Immature natural killer cell (primary cell): ENCODE data around the gene LIF. TPM values are rescaled to one million over a fixed set of nuclear protein-coding genes. Genes with fewer than 3 reads are reported as not detected.

Experiments used
- DNase-seq, 3 donors: peaks; one replicate each; pipeline ENCODE4 v3.0.0; 2022; ENCODE audit warnings: mixed read lengths in 1 of 3
- H3K27ac Mint-ChIP-seq, 6 donors: one replicate each; pipeline ENCODE4 v1.8.0; 2020; ENCODE audit warnings: mixed read lengths in 6 of 6, mild to moderate bottlenecking in 5 of 6, inconsistent platforms in 4 of 6, moderate library complexity in 3 of 6
- H3K27me3 Mint-ChIP-seq, 3 donors: one replicate each; pipeline ENCODE4 v1.8.0; 2020 to 2021; ENCODE audit warnings: low read depth in 3 of 3, mild to moderate bottlenecking in 3 of 3, mixed read lengths in 3 of 3, moderate library complexity in 3 of 3, inconsistent platforms in 1 of 3
- H3K36me3 Mint-ChIP-seq, 3 donors: one replicate each; pipeline ENCODE4 v1.8.0; 2020; ENCODE audit warnings: mixed read lengths in 3 of 3, inconsistent platforms in 2 of 3, mild to moderate bottlenecking in 2 of 3
- H3K4me1 Mint-ChIP-seq, 2 donors: one replicate each; pipeline ENCODE4 v1.8.0; 2020; ENCODE audit warnings: inconsistent platforms in 2 of 2, mild to moderate bottlenecking in 2 of 2, mixed read lengths in 2 of 2, moderate library complexity in 1 of 2
- H3K4me3 Mint-ChIP-seq, 5 donors: one replicate each; pipeline ENCODE4 v1.8.0; 2020; ENCODE audit warnings: mild to moderate bottlenecking in 5 of 5, mixed read lengths in 5 of 5, inconsistent platforms in 3 of 5, moderate library complexity in 3 of 5
- H3K9me3 Mint-ChIP-seq, 6 donors: one replicate each; pipeline ENCODE4 v1.8.0; 2020; ENCODE audit warnings: mild to moderate bottlenecking in 6 of 6, mixed read lengths in 6 of 6, inconsistent platforms in 4 of 6, moderate library complexity in 3 of 6
- polyA plus RNA-seq, 3 donors: library from polyadenylated mRNA; unstranded; fragments of 300-500 nt; fragmentation: Illumina TruSeq; gene quantifications; one replicate each; pipeline ENCODE4 v1.2.3, GENCODE V29; 2021

LIF gene
- polyA plus RNA-seq, 3 donors from 2014 or later, result 0.29 to 1.0 TPM; not detected in 1

DNA sequence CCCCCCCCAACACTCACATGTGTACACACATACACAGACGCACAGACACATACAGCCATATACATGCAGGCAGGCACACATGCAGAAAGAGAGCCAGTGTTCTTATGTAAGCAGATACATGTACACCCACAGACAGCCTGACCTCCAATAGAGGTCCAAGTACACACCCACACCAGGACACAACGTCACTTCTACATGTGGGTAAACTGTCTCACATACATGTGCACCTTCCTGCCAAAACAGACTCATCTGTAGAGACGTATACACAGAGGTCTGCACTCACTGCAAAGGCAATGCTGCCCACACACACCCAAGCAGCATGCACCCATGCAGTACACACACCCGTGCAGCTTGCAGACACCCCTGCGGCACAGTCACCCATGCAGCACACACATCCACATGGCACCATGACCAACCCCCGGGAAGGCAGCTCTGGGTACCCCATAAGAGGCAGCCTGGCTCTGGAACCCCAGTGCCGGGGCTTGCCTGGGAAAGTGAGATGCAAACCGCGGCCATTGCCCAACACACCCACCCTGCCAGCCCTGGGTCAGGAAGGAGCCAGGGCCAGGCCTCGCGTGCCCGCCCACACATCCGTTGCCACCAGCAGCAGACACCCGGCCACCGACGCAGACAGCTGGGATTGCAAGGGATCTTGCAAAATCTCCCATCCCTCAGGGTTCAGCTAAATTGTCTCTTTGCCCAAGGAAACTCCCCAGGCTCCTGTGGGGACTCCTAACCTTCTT, 32.7 kb upstream of the LIF start:
- Mint-ChIP-seq H3K36me3 (no peaks in the 10 kb centered on the region), H3K27me3 (peaks cover 0 to 2% (median 1%) of the 10 kb centered on the region in 3 donors), H3K27ac (no peak overlapping the region), H3K9me3 (no peaks in the 10 kb centered on the region), H3K4me1 (peaks cover 15 to 28% of the 10 kb centered on the region in 2 donors), H3K4me3 (no peak overlapping the region)
- no peak for DNase-seq

DNA sequence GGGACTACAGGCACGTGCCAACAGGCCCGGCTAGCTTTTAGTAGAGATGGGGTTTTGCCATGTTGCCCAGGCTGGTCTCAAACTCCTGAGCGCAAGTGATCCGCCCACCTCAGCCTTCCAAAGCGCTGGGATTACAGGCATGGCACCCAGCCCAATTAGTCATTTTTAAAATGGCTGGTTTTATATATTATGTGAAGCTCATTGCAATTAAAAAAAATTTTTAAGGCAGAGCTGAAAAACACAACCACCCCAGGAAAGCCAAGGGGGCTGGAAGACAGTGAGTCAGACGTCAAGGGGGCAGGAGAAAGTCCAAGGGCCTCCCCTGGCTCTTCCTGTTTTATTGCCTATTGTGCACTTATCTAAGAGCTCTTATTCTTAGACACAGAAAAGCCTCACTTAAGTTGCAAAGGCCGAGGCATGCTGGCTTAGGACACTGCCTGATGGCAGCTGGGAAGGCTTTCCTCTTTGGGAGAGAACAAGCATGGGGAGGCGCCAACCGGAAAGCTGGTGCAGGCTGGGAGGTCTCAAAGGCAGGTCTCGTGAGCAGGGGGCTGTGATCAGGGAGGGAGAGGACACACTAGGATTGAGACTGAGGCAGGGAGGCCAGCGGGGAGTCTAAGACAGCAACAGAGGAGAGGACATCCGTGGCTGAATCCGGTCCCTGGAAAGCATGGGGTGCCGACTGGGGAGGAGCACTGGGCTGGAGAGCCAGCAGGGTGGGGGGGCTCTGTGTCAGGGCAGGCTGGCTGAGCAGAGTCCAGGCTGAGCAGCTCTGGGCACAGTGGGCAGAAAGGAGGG, 31.2 kb upstream of the LIF start:
- H3K9me3 Mint-ChIP-seq, result no peaks in the 10 kb centered on the region
- H3K27ac Mint-ChIP-seq, result no peak overlapping the region
- H3K36me3 Mint-ChIP-seq, result no peaks in the 10 kb centered on the region
- no peak overlapping the region for H3K4me3 Mint-ChIP-seq
- DNase-seq, result no peak
- peaks cover 0 to 2% (median 1%) of the 10 kb centered on the region in 3 donors for H3K27me3 Mint-ChIP-seq
- H3K4me1 Mint-ChIP-seq, result peaks cover 15 to 28% of the 10 kb centered on the region in 2 donors

DNA sequence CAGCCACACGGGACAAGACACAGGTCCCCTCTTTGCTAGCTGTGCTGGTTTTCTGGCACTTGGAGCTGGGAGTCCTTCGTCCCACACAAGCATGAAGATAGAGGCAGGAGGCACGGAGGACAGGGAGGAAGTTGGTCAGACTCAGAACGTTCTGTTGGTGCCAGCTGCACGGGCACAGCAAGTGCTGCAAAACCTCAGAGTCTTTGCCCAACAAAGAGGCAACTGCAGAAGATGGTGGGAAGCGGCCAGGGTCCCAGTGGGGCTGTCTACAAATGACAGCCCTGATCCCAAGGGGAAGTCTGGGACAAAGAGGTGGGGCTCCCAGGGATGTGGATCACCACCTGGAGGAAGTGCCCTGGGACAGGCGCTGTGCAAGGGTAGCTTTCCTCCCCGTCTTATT, 29.5 kb upstream of the LIF start:
- H3K9me3 Mint-ChIP-seq, result no peaks in the 10 kb centered on the region
- peaks cover 15 to 28% of the 10 kb centered on the region in 2 donors for H3K4me1 Mint-ChIP-seq
- peak overlapping the region in 1 of 6 donors; percentile 58 for H3K27ac Mint-ChIP-seq
- H3K36me3 Mint-ChIP-seq, result no peaks in the 10 kb centered on the region
- H3K27me3 Mint-ChIP-seq, result peaks cover 0 to 2% (median 1%) of the 10 kb centered on the region in 3 donors
- DNase-seq, result no peak
- H3K4me3 Mint-ChIP-seq, result peak overlapping the region in 1 of 5 donors; percentile 17

DNA sequence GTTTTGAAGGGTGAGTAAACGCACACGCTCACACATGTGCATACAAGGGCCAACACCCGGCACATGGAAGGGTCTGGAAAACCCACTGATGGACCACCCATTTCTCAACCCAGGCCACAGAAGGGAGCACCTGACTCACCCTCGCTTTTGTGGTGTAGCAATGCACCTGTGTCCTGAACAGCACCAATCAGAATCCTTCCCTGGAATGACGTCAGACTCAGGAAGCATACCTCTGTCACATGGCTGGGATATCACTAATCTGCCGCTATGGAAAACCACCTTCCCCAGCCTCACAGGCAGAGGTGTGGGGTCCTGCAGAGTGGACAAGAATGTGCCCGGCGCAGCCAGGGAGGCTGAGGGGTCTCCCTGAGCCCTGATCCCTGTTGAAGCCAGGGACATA, 29.1 kb upstream of the LIF start:
- Mint-ChIP-seq H3K27me3 (peaks cover 0 to 2% (median 1%) of the 10 kb centered on the region in 3 donors), H3K9me3 (no peaks in the 10 kb centered on the region), H3K36me3 (peaks cover 0 to 1% (median 0%) of the 10 kb centered on the region in 3 donors), H3K4me3 (peak overlapping the region in 1 of 5 donors; percentile 17), H3K4me1 (peaks cover 15 to 28% of the 10 kb centered on the region in 2 donors), H3K27ac (peak overlapping the region in 1 of 6 donors; percentile 58)
- DNase-seq, result no peak

DNA sequence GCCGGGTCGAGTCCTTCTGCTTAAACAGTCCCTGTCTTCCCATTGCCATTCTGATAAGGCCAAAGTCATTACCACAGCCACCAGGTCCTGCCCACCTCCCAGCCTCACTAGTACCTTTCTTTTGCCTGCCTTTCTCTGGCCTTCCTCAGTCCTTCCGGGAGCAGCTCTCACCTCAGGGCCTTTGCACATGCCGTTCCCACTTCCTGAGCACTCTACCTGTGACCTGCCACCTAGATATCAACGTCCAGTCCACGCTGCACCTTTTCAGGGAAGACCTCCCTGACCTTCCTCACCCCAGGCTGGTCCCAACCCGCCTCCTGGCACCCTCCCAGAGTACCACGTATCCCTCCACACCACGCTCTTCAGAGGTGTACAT, 27.9 kb upstream of the LIF start:
- H3K4me3 Mint-ChIP-seq, result no peak overlapping the region
- peaks cover 0 to 3% (median 0%) of the 10 kb centered on the region in 3 donors for H3K36me3 Mint-ChIP-seq
- peaks cover 0 to 2% (median 1%) of the 10 kb centered on the region in 3 donors for H3K27me3 Mint-ChIP-seq
- no peaks in the 10 kb centered on the region for H3K9me3 Mint-ChIP-seq
- peaks cover 11 to 23% of the 10 kb centered on the region in 2 donors for H3K4me1 Mint-ChIP-seq
- peak overlapping the region in 1 of 6 donors; percentile 56 for H3K27ac Mint-ChIP-seq
- DNase-seq, result no peak

DNA sequence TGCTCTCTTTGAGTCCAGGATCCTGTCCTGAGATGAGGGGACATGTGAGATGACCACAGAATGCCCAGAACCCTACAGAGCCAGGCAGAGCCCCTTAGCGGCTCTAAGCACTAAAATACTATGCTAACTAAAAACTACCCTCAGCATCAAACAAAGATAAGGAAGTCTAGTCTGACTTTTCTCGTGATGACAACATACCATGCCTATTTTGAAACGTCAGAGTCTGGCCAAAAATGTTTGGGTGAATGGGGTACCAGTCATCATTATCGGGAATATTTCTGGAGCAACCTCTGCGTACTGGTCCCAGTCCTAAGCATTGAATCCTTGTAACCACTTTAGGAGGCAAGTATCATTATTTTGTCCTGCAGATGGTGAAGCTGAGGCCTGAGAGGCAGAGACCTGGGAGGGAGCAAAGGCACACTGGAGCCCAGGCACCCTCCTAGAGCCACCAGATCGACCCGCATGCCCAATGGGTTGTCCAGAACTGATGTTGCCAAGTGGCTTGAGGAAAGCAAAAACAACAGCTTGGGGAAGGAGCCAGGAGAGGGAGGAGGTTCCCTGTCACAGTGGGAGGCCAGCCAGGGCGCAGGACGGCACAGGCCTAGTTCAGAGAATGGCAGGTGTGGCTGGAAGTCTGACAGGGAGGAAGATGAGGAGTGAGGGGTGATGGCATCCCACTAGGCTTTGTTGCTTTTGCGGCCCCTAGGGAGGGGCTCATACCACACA, 27.3 kb upstream of the LIF start:
- DNase-seq, result no peak
- Mint-ChIP-seq H3K9me3 (no peaks in the 10 kb centered on the region), H3K27me3 (peaks cover 0 to 2% (median 1%) of the 10 kb centered on the region in 3 donors), H3K27ac (peak overlapping the region in 1 of 6 donors; percentile 45), H3K4me3 (no peak overlapping the region), H3K4me1 (peaks cover 9 to 23% of the 10 kb centered on the region in 2 donors), H3K36me3 (peaks cover 0 to 3% (median 0%) of the 10 kb centered on the region in 3 donors)

DNA sequence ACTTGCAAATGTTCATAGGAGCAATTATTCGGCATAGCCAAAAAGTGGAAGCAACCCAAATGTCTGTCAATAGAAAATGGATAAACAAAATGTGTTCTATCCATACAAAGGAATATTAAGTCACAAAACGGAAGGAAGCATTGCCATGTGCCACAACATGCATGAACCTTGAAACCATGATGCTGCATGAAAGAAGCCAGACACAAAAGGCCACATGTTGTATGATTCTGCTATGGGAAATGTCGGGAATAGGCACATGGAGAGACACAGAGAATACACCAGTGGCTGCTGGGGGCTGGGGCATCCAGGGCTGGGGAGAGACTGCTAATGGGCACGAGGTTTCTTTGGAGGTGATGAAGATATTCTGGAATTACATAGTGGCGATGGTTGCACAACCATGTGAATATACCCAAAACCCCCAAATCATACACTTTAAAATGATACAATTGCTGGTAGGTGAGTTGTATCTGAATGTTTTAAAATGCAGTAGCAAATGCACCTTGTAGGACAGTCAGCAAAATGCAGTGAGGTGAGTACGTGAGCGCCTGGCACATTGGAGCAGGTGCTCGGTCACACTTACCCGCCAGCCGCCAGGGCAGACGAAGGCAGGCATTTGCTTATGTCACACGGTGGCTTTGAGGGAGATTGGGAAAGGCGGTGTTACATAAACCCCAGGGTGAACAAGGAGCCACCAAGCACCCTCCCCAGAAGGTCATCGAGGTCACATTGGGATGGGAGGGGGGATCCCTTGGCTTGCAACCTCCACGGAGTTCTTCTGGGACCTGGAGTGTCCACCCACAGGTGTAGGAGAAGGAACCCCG, 26.4 kb upstream of the LIF start:
- peaks cover 17 to 32% of the 10 kb centered on the region in 2 donors for H3K4me1 Mint-ChIP-seq
- peaks cover 1 to 2% (median 2%) of the 10 kb centered on the region in 3 donors for H3K27me3 Mint-ChIP-seq
- DNase-seq, result no peak
- no peaks in the 10 kb centered on the region for H3K9me3 Mint-ChIP-seq
- H3K36me3 Mint-ChIP-seq, result peaks cover 0 to 3% (median 0%) of the 10 kb centered on the region in 3 donors
- H3K4me3 Mint-ChIP-seq, result no peak overlapping the region
- H3K27ac Mint-ChIP-seq, result peak overlapping the region in 5 of 6 donors; percentile 9 to 46 (median 27)

DNA sequence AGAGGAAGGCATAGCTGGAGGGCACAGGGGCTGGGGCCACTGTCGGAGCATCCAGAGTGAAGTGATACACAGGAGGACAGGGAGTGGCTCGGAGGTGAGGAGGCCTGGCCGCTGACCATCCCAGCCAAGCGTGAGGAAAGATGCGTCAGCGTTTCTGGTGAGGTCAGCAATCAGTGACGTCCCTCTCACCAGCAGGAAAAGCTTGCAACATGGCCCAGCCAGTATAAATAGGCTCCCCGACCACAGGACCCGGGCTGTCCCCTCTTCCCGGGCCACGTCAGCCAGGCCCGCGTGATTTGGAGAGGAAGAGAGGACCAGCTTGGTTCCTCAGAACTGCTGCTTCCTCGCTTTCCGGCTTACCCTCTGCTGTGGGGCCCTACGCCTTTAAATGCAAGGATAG, 24.3 kb upstream of the LIF start:
- Mint-ChIP-seq H3K36me3 (peaks cover 0 to 3% (median 0%) of the 10 kb centered on the region in 3 donors), H3K27me3 (peaks cover 9 to 14% (median 11%) of the 10 kb centered on the region in 3 donors), H3K4me3 (no peak overlapping the region), H3K27ac (peak overlapping the region in 2 of 6 donors; percentile 46 to 48), H3K9me3 (no peaks in the 10 kb centered on the region), H3K4me1 (peaks cover 30 to 43% of the 10 kb centered on the region in 2 donors)
- no peak for DNase-seq

DNA sequence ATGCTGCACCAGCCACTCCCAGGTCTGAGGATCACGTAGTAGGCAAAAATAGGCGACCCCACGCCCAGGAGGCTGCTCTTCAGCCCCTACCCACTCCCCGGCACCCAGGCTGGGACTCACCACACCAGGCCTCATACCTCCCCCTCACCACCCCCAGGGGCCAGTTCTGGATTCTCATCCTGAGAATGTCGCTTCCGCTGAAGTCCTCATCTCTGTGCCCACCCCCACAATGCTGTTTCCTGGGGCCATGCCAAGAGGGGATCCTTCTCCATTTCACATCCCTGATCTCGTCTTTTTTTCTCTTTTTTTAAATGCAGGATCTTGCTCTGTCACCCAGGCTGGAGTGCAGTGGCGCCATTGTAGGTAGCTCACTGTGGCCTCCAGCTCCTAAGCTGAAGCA, 21.8 kb upstream of the LIF start:
- peak overlapping the region; percentile 49 to 93 (median 66) for H3K4me3 Mint-ChIP-seq
- peak overlapping the region; percentile 96 to 100 (median 99) for H3K27ac Mint-ChIP-seq
- no peaks in the 10 kb centered on the region for H3K9me3 Mint-ChIP-seq
- peaks cover 0 to 3% (median 1%) of the 10 kb centered on the region in 3 donors for H3K36me3 Mint-ChIP-seq
- peaks cover 41 to 45% of the 10 kb centered on the region in 2 donors for H3K4me1 Mint-ChIP-seq
- H3K27me3 Mint-ChIP-seq, result peaks cover 9 to 14% (median 12%) of the 10 kb centered on the region in 3 donors
- no peak for DNase-seq

DNA sequence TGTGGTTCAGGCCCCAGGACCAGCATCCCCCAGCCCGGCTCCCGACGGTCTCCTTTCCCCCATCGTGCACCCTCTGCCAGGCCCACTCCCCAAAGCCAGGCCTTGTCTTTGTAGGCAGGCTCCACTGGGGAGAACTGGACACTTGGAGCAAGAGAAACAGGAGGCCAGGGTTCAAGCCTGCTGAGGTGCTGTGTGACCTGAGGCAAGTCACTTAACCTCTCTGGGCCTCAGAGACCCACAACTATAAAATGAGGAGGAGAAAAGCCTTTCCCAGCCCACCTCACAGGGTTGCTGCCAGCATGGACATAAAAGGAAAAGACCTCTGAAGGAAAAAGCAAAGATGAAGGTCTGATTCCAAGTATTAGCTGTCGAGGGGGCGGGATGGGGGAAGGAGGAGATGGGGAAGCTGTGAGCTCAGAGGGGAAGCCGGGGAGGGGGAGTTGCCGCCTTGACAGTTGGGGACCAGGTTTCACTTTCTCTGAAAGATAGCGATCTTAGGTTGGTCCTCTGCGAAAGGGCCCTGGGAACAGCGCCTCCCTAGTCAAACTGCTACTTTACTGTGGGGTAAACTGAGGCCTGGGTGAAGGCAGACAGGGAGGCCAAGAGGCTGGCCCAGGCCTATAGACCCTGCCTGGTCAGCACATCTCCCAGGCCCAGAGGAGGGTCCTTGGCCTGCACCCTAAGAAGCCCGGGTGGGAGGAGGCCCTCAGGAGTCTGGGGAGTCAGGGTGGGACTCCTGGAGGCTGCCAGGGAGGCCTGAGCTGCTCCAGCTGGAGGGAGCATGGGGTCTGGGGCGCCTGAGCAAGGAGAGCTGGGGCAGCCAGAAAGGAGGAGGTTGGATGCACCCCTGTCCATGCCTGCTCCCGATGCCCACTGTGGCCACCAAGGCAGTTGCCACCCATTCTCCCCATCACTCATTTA, 21.1 kb upstream of the LIF start:
- Mint-ChIP-seq H3K9me3 (no peaks in the 10 kb centered on the region), H3K4me1 (peaks cover 47 to 52% of the 10 kb centered on the region in 2 donors), H3K36me3 (peaks cover 0 to 3% (median 3%) of the 10 kb centered on the region in 3 donors), H3K27me3 (peaks cover 9 to 14% (median 12%) of the 10 kb centered on the region in 3 donors), H3K4me3 (peak overlapping the region; percentile 92 to 95 (median 93)), H3K27ac (peak overlapping the region; percentile 96 to 100 (median 99))
- peak; percentile 54 to 63 (median 56) for DNase-seq

DNA sequence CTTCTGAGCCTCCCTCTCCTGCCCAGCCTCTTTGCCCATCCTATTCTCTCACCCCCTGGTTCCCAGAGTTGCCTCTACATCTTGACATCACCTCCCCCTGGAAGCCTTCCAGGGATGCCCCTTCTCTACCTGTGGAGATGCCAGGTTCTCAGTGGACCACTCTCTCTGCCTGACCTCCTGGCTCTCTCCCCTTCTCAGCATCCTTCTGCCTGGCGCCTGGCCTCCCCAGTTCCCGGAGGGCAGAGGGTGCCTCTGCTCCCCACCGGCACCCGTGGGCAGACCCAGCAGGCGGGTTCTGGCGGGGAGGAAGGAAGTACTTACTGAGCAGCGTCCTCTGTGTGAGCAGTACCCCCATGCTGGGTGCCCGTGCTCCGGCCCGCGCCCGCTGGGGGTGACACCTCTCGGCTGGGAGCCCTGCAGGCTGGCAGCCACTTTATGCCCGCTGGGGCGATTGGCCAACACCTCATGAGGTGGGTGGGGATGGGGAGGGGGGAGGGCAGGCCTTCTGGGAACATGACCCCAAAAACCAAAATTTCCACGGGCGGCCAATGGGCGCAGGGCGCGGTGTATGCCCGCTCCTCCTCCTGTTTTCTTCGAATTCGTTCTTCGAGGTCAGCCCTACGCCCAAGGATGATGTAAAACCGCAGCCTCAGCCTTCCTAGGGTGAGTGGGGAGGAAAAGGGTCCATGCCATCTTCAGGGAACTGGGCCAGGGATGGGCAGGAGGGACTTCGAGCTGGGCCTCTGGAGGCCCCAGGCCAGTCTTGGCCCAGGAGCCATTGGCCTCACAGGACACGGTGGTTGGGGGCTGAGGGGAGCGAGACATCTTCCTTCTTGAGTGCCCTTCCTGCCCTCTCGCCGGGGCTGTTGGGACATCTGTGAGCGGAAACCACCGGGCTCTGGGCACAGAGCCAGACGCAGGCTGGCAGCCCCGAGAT, 20.2 kb upstream of the LIF start, which contains the start of gene OSM:
TSS of gene OSM (minus strand) at position 407 of the 937 bp plus-strand sequence. CDS start at position 355, 52 bp downstream.
- peaks cover 9 to 14% (median 12%) of the 10 kb centered on the region in 3 donors for H3K27me3 Mint-ChIP-seq
- peak within 1 kb of the TSS; percentile 92 to 95 (median 93) for H3K4me3 Mint-ChIP-seq
- peaks cover 0 to 3% (median 3%) of the 10 kb centered on the region in 3 donors for H3K36me3 Mint-ChIP-seq
- H3K9me3 Mint-ChIP-seq, result no peaks in the 10 kb centered on the region
- peaks cover 53 to 60% of the 10 kb centered on the region in 2 donors for H3K4me1 Mint-ChIP-seq
- DNase-seq, result peak; percentile 84 to 85 (median 84)
- peak within 1 kb of the TSS; percentile 96 to 100 (median 99) for H3K27ac Mint-ChIP-seq
